Activated CD4-positive, alpha-beta memory T cell treated with anti-CD3 and anti-CD28 coated beads for 36 hours (primary cell): ENCODE results near the gene KCNT2. TPM values are rescaled to one million over a fixed set of nuclear protein-coding genes. Genes with fewer than 3 reads are reported as not detected.
"Not testable (repeated sequence)": the region's sequence is repeated elsewhere in the genome, so short reads cannot be mapped to it uniquely, and the experiment has no call there.

ENCODE experiments used
- CTCF ChIA-PET: fragments of 350-600 bp; sonication (Branson Sonifier 250); formaldehyde crosslinking; loops from one replicate; lab custom pipeline; 2021; ENCODE audit warnings: antibody characterized with exemption, inconsistent platforms; lab: Charles Lee
- POLR2A ChIA-PET: fragments of 350-600 bp; sonication (Branson Sonifier 250); formaldehyde crosslinking; loops from one replicate; lab custom pipeline; 2021; ENCODE audit warnings: antibody characterized with exemption; lab: Charles Lee
- DNase-seq: peaks from one replicate; pipeline ENCODE4 v3.0.0-alpha.2; 2020
- H3K27ac Mint-ChIP-seq: one replicate; pipeline ENCODE4 v1.8.0; 2021; ENCODE audit warnings: mixed read lengths
- H3K27me3 Mint-ChIP-seq: one replicate; pipeline ENCODE4 v1.8.0; 2021; ENCODE audit warnings: mixed read lengths
- H3K36me3 Mint-ChIP-seq: one replicate; pipeline ENCODE4 v1.8.0; 2021; ENCODE audit warnings: mixed read lengths
- H3K4me1 Mint-ChIP-seq: one replicate; pipeline ENCODE4 v1.8.0; 2021; ENCODE audit warnings: low read depth, mixed read lengths
- H3K4me3 Mint-ChIP-seq: one replicate; pipeline ENCODE4 v1.8.0; 2021; ENCODE audit warnings: mild to moderate bottlenecking, mixed read lengths
- H3K9me3 Mint-ChIP-seq: one replicate; pipeline ENCODE4 v1.8.0; 2021; ENCODE audit warnings: mixed read lengths
- intact Hi-C: fragments of 100-400 bp; cut with micrococcal nuclease; formaldehyde crosslinking; loops from one replicate; pipeline ENCODE4 v1.15.1; 2023
- total RNA-seq, 2 experiments: library from RNA; stranded (reverse); gene quantifications; one replicate each; pipeline ENCODE4 v1.2.3, GENCODE V29; 2021

KCNT2 gene
- total RNA-seq, 2 experiments from 2014 or later: not detected

DNA sequence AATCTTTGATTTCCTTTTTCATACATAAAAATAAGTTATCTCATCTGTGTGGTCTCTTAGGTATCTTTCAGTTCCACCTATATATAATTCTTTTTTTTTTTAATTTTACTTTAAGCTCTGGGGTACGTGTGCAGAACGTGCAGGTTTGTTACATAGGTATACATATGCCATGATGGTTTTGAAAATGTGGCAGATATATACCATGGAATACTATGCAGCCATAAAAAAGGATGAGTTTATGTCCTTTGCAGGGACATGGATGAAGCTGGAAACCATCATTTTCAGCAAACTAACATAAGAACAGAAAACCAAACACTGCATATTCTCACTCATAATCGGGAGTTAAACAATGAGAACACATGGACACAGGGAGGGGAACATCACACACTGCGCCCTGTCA, 345.2 kb downstream of the KCNT2 start:
- POLR2A ChIA-PET, H3K4me3 Mint-ChIP-seq, intact Hi-C loops, H3K4me1 Mint-ChIP-seq, H3K27me3 Mint-ChIP-seq, H3K36me3 Mint-ChIP-seq, H3K9me3 Mint-ChIP-seq, CTCF ChIA-PET, DNase-seq, H3K27ac Mint-ChIP-seq: not testable (repeated sequence)

DNA sequence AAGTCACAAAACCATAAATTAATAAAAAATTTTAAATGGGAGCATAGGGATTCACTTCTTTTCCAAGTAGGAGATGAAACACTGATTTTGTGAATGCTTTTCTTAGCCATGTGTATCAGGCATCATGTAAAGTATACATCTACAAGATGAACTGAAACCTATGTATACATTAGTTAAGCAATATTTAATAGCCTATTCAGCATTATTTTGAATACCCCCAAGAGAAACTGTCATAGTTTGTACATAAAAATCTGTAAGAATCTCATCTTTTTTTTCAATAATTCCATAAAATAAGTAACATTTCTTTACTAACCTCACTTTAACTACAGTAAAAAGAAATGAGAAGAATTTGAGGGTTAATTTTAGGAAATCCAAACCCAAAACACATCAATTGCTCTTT, 348.0 kb downstream of the KCNT2 start:
- DNase-seq: no peak
- ChIA-PET CTCF (no interaction called here), POLR2A (no interaction called here)
- Mint-ChIP-seq H3K27ac (no peak overlapping the region), H3K27me3 (no peaks in the 10 kb centered on the region), H3K36me3 (no peaks in the 10 kb centered on the region), H3K9me3 (no peaks in the 10 kb centered on the region), H3K4me3 (no peak overlapping the region), H3K4me1 (no peaks in the 10 kb centered on the region)
- intact Hi-C loops: no loop called here

DNA sequence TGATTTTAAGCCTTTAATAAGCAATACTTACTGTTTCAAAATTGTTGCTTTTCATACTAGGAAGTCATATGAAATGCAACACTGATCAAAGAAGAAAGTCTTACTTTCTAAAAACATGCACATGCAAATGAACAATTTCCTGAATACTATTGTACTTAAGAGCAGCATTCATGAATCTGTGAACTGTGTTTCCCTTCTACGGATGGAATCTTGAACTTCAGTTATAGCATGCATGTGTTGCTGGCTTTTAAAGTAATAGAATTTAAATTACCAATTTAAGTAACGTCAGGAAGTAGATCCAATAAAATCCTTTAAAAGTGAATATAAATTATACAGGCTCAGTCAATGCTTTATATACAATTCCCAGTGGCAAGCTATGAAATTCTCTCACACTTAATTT, 348.9 kb downstream of the KCNT2 start:
- intact Hi-C loops: no loop called here
- H3K4me3 Mint-ChIP-seq: no peak overlapping the region
- H3K9me3 Mint-ChIP-seq: no peaks in the 10 kb centered on the region
- no peaks in the 10 kb centered on the region for H3K27me3 Mint-ChIP-seq
- H3K27ac Mint-ChIP-seq: no peak overlapping the region
- no peaks in the 10 kb centered on the region for H3K36me3 Mint-ChIP-seq
- no peaks in the 10 kb centered on the region for H3K4me1 Mint-ChIP-seq
- ChIA-PET POLR2A (no interaction called here), CTCF (no interaction called here)
- DNase-seq: no peak

DNA sequence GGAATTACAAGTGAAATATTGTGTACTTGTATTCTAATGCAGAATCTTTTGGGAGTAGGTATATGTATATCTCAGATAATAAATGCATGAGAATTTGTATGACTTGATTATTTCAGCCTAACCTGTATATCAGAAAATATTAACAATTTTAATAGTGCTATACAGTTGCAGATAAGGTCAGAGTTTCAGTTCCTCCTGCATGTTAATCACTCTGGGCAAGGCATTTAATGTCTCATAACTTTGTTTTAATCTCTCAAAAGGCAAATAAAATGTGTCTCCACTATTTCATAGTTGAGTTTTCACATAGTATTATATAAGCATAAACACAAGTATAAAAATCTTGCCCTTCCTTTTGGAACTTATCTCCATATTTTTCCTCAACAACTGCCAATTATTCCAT, 352.5 kb downstream of the KCNT2 start:
- DNase-seq: no peak
- intact Hi-C loops: no loop called here
- Mint-ChIP-seq H3K4me3 (no peak overlapping the region), H3K27ac (no peak overlapping the region), H3K9me3 (no peaks in the 10 kb centered on the region), H3K27me3 (no peaks in the 10 kb centered on the region), H3K4me1 (no peaks in the 10 kb centered on the region), H3K36me3 (no peaks in the 10 kb centered on the region)
- ChIA-PET CTCF (no interaction called here), POLR2A (no interaction called here)

DNA sequence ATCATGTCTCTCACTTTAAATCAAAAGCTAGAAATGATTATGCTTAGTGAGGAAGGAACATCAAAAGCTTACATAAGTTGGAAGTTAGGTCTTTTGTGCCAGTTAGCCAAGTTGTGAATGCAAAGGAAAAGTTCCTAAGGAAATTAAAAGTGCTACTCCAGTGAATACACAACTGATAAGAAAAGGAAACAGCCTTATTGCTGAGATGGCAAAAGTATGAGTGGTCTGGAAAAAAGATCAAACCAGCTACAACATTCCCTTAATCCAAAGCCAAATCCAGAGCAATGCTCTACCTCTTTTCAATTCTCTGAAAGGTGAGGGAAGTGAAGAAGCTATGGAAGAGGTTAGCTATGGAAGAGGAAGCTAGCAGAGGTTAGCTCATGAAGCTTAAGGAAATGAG, 378.7 kb downstream of the KCNT2 start:
- intact Hi-C loops: no loop called here
- no peaks in the 10 kb centered on the region for H3K4me1 Mint-ChIP-seq
- H3K4me3 Mint-ChIP-seq: no peak overlapping the region
- no peaks in the 10 kb centered on the region for H3K36me3 Mint-ChIP-seq
- no peak overlapping the region for H3K27ac Mint-ChIP-seq
- H3K9me3 Mint-ChIP-seq: peaks cover 3% of the 10 kb centered on the region
- ChIA-PET POLR2A (no interaction called here), CTCF (no interaction called here)
- no peaks in the 10 kb centered on the region for H3K27me3 Mint-ChIP-seq
- DNase-seq: no peak

DNA sequence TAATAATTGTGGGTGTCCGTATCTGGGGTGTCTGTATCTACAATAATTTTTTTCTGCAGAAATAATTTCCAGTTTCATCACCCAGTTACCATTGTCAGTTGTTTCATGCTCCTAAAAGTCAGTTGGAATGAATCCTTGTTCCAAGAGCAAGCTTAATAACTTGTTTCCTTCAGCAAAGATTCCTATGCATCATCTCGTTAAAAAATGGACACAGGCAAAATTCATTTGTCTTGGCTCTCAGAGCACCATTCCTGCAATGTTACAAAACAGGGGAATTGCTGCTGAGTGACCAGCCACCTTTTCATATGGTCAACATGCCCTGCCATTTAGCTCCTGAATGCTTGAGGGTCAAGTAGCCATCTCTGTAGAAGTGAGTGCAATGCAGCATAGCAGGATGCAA, 393.4 kb downstream of the KCNT2 start:
- CTCF ChIA-PET: no interaction called here
- Mint-ChIP-seq H3K4me1 (no peaks in the 10 kb centered on the region), H3K27me3 (no peaks in the 10 kb centered on the region), H3K27ac (no peak overlapping the region), H3K36me3 (no peaks in the 10 kb centered on the region), H3K4me3 (no peak overlapping the region), H3K9me3 (no peaks in the 10 kb centered on the region)
- POLR2A ChIA-PET: no interaction called here
- DNase-seq: no peak
- intact Hi-C loops: no loop called here

DNA sequence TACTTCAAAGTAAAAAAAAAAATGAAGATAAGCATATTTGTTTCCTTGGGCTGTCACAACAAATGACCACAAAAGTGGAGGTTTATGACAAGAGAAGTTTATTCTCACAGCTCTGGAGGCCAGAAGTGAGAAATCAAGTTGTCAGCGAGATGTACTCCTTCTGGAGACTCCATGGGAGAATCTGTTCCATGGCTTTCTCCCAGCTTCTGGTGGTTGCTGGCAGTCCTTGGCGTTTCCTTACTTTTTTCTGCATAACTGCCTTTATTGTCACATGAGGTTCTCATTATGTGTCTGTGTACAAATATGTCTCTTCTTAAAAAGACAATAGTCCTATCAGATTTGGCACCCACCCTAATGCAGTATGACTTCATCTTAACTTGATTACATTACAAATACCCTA, 398.3 kb downstream of the KCNT2 start:
- Mint-ChIP-seq H3K4me1 (no peaks in the 10 kb centered on the region), H3K27me3 (no peaks in the 10 kb centered on the region), H3K9me3 (no peaks in the 10 kb centered on the region), H3K4me3 (no peak overlapping the region), H3K27ac (no peak overlapping the region), H3K36me3 (no peaks in the 10 kb centered on the region)
- intact Hi-C loops: no loop called here
- CTCF ChIA-PET: no interaction called here
- POLR2A ChIA-PET: no interaction called here
- no peak for DNase-seq

DNA sequence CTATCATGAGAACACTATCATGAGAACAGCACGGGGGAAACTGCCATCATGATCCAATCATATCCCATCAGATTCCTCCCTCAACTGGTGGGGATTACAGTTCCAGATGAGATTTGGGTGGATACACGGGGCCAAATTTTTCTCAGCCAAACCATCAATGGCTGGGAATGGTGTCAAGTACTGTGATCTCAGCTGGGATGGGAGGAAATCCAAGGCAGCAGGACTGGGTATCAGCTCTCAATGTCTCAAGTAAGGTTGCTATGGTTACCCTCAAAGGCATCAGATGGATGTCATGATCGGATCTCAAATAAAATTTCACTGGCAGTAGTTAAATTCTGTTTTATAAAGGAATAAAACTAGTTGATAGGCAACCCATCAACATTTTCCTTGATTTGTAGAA, 399.0 kb downstream of the KCNT2 start:
- CTCF ChIA-PET: no interaction called here
- no peaks in the 10 kb centered on the region for H3K9me3 Mint-ChIP-seq

DNA sequence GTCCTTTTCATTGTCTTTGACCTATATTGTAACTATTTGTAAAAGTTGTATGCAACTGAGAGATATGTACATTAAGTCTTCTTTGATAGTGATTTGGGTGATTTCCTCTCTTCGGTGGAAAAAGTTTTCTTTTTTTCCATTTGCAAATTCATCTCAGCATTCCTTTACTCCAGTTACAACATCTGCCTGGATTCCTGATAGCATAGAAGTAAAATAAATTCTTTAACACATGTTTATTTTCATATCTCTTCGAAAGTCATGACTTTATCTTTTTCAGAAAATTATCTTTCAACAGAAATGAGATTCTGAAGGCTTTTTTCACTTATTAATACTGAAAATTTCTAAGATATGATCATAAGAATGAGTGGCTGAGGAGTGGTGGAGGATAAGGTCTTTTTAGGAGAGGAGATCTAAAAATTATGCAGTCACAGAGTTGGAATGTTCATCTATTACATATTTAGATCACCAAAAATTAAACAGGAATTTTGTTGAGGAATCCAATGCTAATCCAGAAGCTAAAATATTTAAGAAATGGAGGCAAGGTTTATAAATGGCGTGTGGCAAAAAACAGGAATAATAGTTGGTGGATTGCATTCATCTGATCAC, 400.5 kb downstream of the KCNT2 start:
- Mint-ChIP-seq H3K27me3 (no peaks in the 10 kb centered on the region), H3K27ac (no peak overlapping the region), H3K4me1 (no peaks in the 10 kb centered on the region), H3K36me3 (no peaks in the 10 kb centered on the region), H3K9me3 (no peaks in the 10 kb centered on the region), H3K4me3 (no peak overlapping the region)
- CTCF ChIA-PET: no interaction called here
- POLR2A ChIA-PET: no interaction called here
- intact Hi-C loops: no loop called here
- DNase-seq: no peak

More for the DNA sequence above, 399.0 kb downstream of the KCNT2 start:
- no peak overlapping the region for H3K4me3 Mint-ChIP-seq
- H3K27me3 Mint-ChIP-seq: no peaks in the 10 kb centered on the region
- H3K4me1 Mint-ChIP-seq: no peaks in the 10 kb centered on the region
- no peak overlapping the region for H3K27ac Mint-ChIP-seq
- intact Hi-C loops: no loop called here
- POLR2A ChIA-PET: no interaction called here
- no peak for DNase-seq
- no peaks in the 10 kb centered on the region for H3K36me3 Mint-ChIP-seq

DNA sequence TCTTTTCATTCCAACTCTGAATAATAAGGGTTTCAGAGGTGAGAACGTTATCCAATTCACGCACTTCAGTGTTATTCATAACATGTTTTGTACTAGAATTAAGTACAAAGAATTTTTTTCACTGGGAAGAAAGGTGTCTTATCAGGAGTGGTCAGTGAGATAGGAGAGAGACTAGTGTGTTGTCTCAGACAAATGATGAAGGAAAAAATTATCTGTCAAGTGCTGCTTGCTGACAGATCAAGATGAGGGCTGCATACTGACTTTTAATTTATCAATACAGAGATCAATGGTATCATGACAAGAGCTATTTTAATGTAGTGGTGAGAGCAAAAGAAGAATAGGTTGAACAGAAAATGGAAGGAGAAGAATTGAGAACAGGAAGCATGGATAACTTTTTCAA, 402.4 kb downstream of the KCNT2 start:
- ChIA-PET CTCF (no interaction called here), POLR2A (no interaction called here)
- no peaks in the 10 kb centered on the region for H3K9me3 Mint-ChIP-seq
- no peak overlapping the region for H3K4me3 Mint-ChIP-seq
- no peak overlapping the region for H3K27ac Mint-ChIP-seq
- no peaks in the 10 kb centered on the region for H3K4me1 Mint-ChIP-seq
- intact Hi-C loops: no loop called here
- H3K27me3 Mint-ChIP-seq: no peaks in the 10 kb centered on the region
- no peaks in the 10 kb centered on the region for H3K36me3 Mint-ChIP-seq
- DNase-seq: no peak

DNA sequence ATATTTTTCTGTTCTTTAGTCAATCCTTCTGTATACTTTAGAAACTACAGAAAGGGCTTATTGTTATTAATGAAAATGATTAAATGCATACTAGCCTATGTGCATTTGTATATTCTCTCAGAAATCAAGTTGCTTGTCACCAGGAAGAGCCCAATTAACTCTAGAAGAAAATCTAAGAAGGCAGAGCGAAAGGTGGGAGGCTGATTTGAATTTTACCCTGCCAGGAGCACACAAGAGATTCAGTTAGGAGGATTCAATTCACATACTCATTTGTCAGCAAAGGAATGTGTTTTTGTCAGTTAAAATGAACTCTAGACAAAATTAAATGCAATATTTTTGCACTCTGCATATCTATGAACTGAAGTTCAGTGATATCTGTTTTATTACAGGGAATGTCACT, 411.8 kb downstream of the KCNT2 start:
- ChIA-PET POLR2A (no interaction called here), CTCF (no interaction called here)
- H3K27ac Mint-ChIP-seq: no peak overlapping the region
- no peaks in the 10 kb centered on the region for H3K36me3 Mint-ChIP-seq
- no peaks in the 10 kb centered on the region for H3K9me3 Mint-ChIP-seq
- H3K4me3 Mint-ChIP-seq: no peak overlapping the region
- H3K27me3 Mint-ChIP-seq: no peaks in the 10 kb centered on the region
- H3K4me1 Mint-ChIP-seq: no peaks in the 10 kb centered on the region
- DNase-seq: no peak
- intact Hi-C loops: no loop called here

DNA sequence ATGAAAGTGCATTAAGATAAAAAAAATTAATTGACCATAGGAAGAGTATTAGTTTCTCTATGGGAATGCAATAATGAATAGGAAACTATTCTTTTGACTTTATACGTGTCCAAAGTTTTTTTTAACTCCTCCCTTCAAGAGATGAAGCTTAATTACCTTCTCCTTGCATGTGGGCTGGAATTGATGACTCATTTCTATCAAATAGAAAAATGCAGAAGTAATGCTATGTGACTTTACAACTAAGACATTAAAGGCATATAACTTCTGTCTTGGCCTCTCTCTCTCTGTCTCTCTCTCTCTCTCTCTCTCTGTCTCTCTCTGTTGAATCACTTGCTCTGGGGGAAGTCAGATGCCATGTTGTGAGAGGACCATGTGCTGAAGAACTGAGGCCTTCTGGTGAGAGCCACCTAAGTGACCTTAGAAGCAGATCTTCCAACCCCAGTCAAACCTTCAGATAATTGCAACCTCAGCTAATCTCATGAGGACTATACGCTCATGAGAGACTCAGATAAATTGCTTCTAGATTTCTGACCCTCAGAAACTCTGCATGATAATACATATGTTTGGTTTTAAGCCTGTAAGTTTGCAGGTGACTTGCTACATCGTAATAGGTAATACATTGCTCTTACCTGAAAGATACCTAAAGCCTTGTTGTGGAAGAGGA, 414.2 kb downstream of the KCNT2 start:
- DNase-seq: no peak
- Mint-ChIP-seq H3K27me3 (no peaks in the 10 kb centered on the region), H3K4me3 (no peak overlapping the region), H3K27ac (no peak overlapping the region), H3K36me3 (no peaks in the 10 kb centered on the region), H3K4me1 (no peaks in the 10 kb centered on the region), H3K9me3 (peaks cover 16% of the 10 kb centered on the region)
- CTCF ChIA-PET: no interaction called here
- intact Hi-C loops: no loop called here
- POLR2A ChIA-PET: no interaction called here

DNA sequence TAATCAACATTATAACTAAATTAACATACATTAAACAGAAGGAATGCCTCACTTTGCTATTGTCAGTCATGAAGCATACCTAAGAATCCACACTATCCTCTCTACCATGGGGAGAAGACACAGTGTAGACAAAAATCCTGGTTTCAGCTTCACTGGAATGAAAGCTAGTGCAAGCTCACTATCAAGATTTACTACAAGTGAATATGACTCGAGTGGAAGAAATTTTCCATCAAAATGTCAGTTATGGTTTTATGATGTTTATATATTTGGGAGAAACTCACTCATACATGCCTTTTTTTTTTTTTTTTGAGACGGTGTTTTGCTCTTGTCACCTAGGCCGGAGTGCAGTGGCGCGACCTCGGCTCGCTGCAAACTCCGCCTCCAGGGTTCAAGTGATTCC, 424.3 kb downstream of the KCNT2 start:
- H3K4me3 Mint-ChIP-seq: no peak overlapping the region
- no peak for DNase-seq
- no peaks in the 10 kb centered on the region for H3K4me1 Mint-ChIP-seq
- no peaks in the 10 kb centered on the region for H3K36me3 Mint-ChIP-seq
- H3K27ac Mint-ChIP-seq: no peak overlapping the region
- ChIA-PET CTCF (interaction anchor here (0.7 kb wide), 1 partner anchor 172 kb away, joined by 4 read pairs; no protein-coding TSS in a partner anchor), POLR2A (no interaction called here)
- H3K9me3 Mint-ChIP-seq: peaks cover 2% of the 10 kb centered on the region
- H3K27me3 Mint-ChIP-seq: no peaks in the 10 kb centered on the region
- intact Hi-C loops: no loop called here
